MCF 10A (cell line): ENCODE measurements around the gene ZFYVE28. TPM values are rescaled to one million over a fixed set of nuclear protein-coding genes. Genes with fewer than 3 reads are reported as not detected.

Experiments used
- BruUV-seq: library from RNA; stranded (reverse); fragments of 400-500 nt; replicated peaks from 2 replicates; lab custom pipeline; 2021; lab: Mats Ljungman, UMichigan
- CTCF ChIA-PET: fragments of 300-600 bp; sonication (Branson Sonifier 250); formaldehyde crosslinking; extraction: SDS; loops from one replicate; lab custom pipeline; 2021; ENCODE audit warnings: antibody characterized with exemption, inconsistent platforms; lab: Yijun Ruan, JAX
- POLR2A ChIA-PET: fragments of 300-600, 350-650 bp; sonication (Branson Sonifier 250); formaldehyde crosslinking; extraction: SDS; loops from one replicate; lab custom pipeline; 2020; ENCODE audit warnings: antibody characterized with exemption, inconsistent platforms; lab: Yijun Ruan, JAX
- DNase-seq: peaks from one replicate; pipeline ENCODE4 v3.0.0-alpha.2; 2018; ENCODE audit not compliant: unreplicated experiment
- H3K27ac Mint-ChIP-seq: one replicate; pipeline ENCODE4 v1.8.0; 2022; ENCODE audit warnings: mild to moderate bottlenecking, low read depth, mixed read lengths; ENCODE audit not compliant: unreplicated experiment
- H3K27me3 Mint-ChIP-seq: one replicate; pipeline ENCODE4 v1.8.0; 2022; ENCODE audit warnings: mixed read lengths; ENCODE audit not compliant: insufficient read depth, unreplicated experiment
- H3K36me3 Mint-ChIP-seq: one replicate; pipeline ENCODE4 v1.8.0; 2022; ENCODE audit warnings: mild to moderate bottlenecking, moderate library complexity, mixed read lengths; ENCODE audit not compliant: insufficient read depth, unreplicated experiment
- H3K4me1 Mint-ChIP-seq: one replicate; pipeline ENCODE4 v1.8.0; 2022; ENCODE audit warnings: mixed read lengths; ENCODE audit not compliant: insufficient read depth, unreplicated experiment
- H3K4me3 Mint-ChIP-seq: one replicate; pipeline ENCODE4 v1.8.0; 2022; ENCODE audit warnings: mild to moderate bottlenecking, moderate library complexity, mixed read lengths; ENCODE audit not compliant: unreplicated experiment
- H3K9me3 Mint-ChIP-seq: one replicate; pipeline ENCODE4 v1.8.0; 2022; ENCODE audit warnings: mixed read lengths; ENCODE audit not compliant: unreplicated experiment
- CTCF ChIP-seq: fragments of 200-600 bp; IDR thresholded peaks from one replicate; pipeline ENCODE4 v1.8.0; 2022; ENCODE audit warnings: antibody characterized with exemption, mild to moderate bottlenecking; ENCODE audit not compliant: unreplicated experiment
- intact Hi-C: fragments of 100-400 bp; cut with micrococcal nuclease; formaldehyde crosslinking; loops from 2 replicates; pipeline ENCODE4 v1.14.1; 2022
- total RNA-seq: library from RNA; stranded (reverse); gene quantifications from 2 replicates; pipeline ENCODE4 v1.2.3, GENCODE V29; 2022

Gene ZFYVE28
- total RNA-seq, 1 experiment from 2014 or later, result 1.6 TPM

GRCh38 chr4:2260344-2261109 is 157.9 kb downstream of the ZFYVE28 start:
- no peaks in the 10 kb centered on the region for H3K27me3 Mint-ChIP-seq
- CTCF ChIA-PET, result no interaction called here

GRCh38 chr4:2259541-2260343 is 158.7 kb downstream of the ZFYVE28 start:
- DNase-seq, result no peak
- H3K4me3 Mint-ChIP-seq, result peak overlapping the region; percentile 73
- ChIA-PET CTCF (no interaction called here), POLR2A (interaction anchor here (0.6 to 2.3 kb wide), 6 partner anchors 9 to 325 kb away, joined by 3 to 7 read pairs (median 4); partner anchors contain the start of genes HAUS3 and POLN)
- H3K27me3 Mint-ChIP-seq, result no peaks in the 10 kb centered on the region
- intact Hi-C loops, result loop anchor here (5.0 to 10.0 kb wide), 2 partner anchors 75 to 153 kb away; no protein-coding TSS in a partner anchor
- H3K36me3 Mint-ChIP-seq, result peaks cover 3% of the 10 kb centered on the region
- H3K9me3 Mint-ChIP-seq, result no peaks in the 10 kb centered on the region
- peaks cover 11% of the 10 kb centered on the region for H3K4me1 Mint-ChIP-seq
- TF ChIP-seq CTCF, result no peak
- no TSS peak for BruUV-seq
- no peak overlapping the region for H3K27ac Mint-ChIP-seq

More at GRCh38 chr4:2260344-2261109, 157.9 kb downstream of the ZFYVE28 start:
- no peak for DNase-seq
- Mint-ChIP-seq H3K4me3 (peak overlapping the region; percentile 73), H3K36me3 (no peaks in the 10 kb centered on the region), H3K4me1 (peaks cover 11% of the 10 kb centered on the region), H3K27ac (peak overlapping the region; percentile 54), H3K9me3 (no peaks in the 10 kb centered on the region)
- POLR2A ChIA-PET, result interaction anchor here (0.6 to 4.5 kb wide), 6 partner anchors 8 to 326 kb away, joined by 3 to 54 read pairs (median 4); partner anchors contain the start of genes HAUS3 and POLN
- no peak for TF ChIP-seq CTCF
- no TSS peak for BruUV-seq
- intact Hi-C loops, result loop anchor here (5.0 to 10.0 kb wide), 2 partner anchors 74 to 152 kb away; no protein-coding TSS in a partner anchor

GRCh38 chr4:2259036-2259540 is 159.4 kb downstream of the ZFYVE28 start:
- BruUV-seq, result no TSS peak
- Mint-ChIP-seq H3K36me3 (peaks cover 10% of the 10 kb centered on the region), H3K4me1 (peaks cover 11% of the 10 kb centered on the region), H3K27ac (no peak overlapping the region), H3K9me3 (no peaks in the 10 kb centered on the region), H3K4me3 (no peak overlapping the region), H3K27me3 (no peaks in the 10 kb centered on the region)
- ChIA-PET CTCF (no interaction called here), POLR2A (interaction anchor here (2.3 kb wide), 1 partner anchor 17 kb away, joined by 7 read pairs; the partner anchor contains the start of genes HAUS3 and POLN)
- TF ChIP-seq CTCF, result no peak
- no peak for DNase-seq
- intact Hi-C loops, result no loop called here
